Measurements from ENCODE around the gene CEBPG.

CEBPG gene

DNA sequence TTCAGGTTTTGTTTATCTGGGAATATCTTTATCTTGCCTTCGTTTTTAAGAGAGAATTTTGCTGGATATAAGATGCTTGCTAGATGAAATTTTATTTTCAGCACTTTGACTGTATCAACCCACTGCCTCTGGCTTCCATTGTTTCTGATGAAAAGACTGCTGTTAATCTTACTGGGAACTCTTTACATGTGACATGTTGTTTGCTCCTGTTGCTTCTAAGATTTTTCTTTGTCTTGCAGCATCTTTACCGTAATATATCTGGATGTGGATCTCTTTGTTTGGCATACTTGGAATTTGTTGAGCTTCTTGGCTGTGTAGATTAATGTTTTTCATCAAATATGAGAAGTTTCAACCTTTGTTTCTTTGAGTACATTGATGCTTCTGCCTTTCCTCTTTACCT is 18.0 kb upstream of the CEBPG start:
- DNase-seq = no peak

DNA sequence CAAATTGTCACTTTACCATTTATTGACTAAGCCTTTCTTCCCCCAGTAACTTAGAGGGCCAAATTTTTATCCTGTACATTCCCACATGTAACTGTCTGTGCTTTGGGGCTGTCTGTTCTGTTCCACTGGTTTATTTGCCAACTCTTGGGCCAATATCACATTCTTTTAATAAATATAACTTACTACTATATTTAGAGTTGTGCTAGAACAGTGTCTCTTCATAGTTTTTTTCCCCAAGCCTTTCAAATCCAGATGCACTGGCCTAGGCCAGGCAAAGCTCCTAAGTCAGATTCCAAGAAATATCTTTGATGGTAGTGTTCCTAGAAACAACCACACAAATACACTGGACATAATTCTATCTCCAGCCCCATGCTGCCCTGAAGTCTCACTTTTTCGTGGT is 16.0 kb upstream of the CEBPG start:
- no peak for DNase-seq

DNA sequence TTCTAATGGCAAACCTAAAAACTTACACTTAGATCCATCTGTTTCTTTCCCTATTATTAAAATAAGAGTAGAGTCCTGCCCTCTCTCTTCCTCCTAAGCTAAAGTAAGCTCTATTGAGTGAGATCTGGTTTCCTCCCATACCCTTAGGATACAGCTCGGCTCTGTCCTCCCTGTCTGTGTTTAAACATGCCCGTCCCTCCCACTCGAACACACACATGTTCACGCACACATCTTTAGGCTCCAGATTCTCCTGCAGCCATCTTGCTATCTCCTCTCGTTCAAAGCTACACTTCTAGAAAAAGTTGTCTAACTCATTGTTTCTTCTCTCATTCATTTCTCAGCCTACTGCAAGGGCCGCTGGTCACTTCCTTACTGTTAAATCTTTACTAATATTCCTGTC is 15.1 kb upstream of the CEBPG start:
- DNase-seq = no peak

DNA sequence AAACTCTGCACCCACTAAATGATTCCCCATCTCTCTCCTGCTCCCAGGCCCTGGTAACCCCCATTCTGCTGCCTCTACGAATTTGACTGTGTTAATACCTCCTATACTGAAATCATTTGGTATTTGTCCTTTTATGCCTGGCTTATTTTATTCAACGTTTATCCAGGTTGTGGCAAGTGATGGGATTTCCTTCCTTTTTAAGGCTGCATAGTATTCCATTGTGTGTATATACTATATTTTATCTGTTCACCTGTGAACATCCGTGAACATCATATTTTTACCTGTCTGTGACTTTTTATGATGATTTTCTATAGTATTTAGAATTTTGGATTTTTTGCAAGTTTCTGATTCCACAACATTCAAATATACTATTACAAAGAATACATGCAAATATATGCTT is 13.9 kb upstream of the CEBPG start:
- DNase-seq = no peak

DNA sequence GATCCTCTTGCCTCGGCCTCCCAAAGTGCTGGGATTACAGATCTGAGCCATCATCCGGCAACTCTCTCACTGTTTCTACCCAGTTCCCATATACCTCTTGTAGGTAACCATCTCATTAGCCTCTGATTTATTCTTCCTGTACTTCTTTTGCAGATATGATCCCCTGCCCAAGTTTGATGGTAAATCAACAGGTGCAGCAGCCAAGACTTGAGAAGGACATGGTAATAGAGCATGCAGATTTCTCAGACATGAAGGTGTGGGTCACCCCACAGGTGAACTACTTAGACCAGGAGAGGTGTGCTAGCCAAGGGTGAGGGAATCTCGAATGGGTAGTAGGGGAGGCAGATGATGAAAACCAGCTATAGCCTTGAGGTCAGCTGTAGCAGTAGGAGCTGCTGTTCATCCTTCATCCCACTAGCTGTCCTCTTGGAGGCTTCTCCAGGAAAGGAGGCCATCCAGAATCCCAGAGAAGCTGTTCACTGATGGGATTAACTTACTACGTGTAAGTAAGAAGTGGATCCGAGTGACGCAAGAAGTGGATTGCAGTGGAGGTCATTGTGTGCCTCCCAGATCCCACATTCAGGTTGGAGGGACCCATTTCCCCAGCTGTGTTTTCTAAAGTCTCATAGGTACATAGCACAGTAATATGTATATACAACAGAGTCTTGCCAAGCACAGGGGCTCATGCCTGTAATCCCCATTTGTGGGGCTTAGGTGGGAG is 10.8 kb upstream of the CEBPG start:
- no peak for DNase-seq

DNA sequence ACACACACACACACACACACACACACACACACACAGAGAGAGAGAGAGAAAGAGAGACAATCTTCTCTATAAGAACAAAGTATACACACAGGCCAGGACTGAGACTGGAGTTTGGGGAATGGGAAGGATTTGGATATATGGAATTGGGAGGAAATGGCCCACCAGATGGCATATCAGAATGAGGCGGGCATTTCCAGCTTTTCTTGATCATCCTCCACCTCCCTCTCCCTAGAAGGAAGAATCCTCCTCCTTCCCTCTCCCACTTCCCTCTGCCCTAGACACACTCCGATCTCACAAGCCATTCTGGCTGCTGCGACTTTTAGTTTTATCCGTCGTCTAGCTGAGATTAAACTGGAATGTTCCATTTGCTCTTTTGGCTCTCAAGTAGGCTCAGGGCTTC is 10.0 kb upstream of the CEBPG start:
- DNase-seq = no peak

DNA sequence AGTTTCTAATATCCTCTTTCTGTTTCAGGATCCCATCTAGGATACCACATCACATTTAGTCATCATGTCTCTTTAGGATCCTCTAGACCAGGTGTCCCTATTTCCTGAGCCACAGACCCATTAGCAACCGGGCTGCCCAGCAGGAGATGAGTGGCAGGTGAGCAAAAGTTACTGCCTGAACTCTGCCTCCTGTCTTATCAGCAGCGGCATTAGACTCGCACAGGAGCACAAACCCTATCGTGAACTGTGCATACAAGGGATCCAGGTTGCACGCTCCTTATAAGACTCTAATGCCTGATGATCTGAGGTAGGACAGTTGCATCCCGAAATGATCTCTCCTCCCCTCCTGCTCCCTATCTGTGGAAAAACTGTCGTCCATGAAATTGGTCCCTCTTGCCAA is 7.8 kb upstream of the CEBPG start:
- no peak for DNase-seq

DNA sequence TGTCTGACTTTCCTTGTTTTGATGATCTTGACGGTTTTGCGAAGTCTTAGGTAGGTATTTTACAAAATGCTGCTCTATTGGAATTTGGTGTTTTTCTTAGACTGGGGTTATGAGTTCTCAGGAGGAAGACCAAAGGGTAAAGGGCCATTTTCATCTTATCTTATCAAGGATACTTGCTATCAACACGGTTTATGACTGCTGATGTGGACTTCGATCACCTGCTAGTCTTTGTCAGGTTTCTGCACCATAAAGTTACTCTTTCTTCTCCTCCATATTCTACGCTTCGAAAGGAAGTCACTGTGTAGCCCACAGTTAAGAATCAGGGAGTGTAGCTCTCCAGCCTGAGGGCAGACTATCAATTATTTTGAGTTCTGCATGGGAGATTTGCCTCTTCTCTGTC is 7.4 kb upstream of the CEBPG start:
- no peak for DNase-seq

DNA sequence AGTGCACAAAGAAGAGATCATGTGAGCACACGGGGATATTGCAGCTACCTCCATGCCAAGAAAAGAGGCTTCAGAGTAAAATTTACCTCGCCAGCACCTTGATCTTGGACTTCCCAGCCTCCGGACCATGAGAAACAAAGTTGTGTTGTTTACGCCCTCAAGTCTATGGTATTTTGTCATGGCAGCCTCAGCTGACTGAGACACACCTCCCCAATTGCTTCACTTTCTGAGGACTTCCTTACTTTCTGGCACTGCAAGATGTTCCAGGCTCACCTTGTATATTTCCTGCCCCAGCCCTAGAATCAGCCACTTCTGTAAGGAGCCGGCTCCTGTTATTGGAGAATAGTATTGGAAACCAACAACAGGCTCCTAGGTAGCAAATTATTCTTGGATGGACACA is 6.6 kb upstream of the CEBPG start:
- DNase-seq = no peak

DNA sequence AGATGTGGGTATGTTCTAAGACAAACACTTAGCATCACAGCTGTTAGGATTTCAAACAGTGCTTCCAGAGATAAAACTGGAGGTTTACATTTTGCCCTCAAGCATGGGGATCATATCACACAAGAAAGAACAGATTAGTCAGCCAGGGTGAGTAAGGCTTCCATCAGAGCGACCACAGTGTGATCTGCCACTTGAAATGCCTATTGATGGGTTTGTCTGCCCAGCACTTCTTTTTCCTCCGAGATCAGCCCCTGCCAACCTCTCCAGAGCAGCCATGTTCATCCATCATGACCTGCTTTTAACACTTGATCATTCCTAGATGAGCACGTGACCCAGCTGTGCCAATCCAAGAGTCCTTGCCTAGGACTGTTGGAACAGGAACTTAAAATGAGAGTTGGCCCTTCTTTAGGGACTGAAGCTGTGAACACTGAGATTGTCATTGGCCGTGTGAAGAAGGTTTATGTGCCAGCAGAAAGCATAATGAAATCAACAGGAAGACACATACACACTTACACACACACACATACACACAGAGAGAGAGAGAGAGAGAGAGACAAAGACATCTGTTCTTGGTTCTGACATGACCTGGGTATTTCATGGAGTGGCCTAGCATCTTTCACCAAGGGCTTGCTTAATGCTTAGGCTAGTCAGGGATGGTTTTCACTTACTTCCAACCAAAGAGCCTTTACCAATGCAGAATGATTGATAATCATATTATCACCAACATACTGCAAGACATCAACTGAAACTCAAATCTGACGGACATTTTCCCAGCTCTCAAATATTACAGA is 5.2 kb upstream of the CEBPG start:
- DNase-seq = no peak

DNA sequence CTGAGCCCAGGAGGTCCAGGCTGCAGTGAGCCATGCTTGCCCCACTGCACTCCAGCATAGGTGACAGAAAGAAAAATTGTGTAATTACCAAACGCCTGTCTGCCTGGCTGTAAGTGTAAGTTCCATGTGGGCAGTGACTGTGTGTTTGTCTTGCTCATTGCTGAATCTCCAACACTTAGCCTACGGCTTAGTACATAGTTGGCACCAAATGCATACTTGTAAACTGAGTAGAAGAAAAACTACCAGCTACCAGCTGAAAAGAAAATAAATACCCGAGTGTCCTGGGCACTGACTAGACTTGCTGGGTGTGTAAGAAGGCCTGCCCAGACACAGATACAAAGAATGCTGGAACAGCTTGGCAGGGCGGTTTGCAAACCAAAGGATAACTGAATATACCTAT is 2.7 kb upstream of the CEBPG start:
- DNase-seq = no peak

DNA sequence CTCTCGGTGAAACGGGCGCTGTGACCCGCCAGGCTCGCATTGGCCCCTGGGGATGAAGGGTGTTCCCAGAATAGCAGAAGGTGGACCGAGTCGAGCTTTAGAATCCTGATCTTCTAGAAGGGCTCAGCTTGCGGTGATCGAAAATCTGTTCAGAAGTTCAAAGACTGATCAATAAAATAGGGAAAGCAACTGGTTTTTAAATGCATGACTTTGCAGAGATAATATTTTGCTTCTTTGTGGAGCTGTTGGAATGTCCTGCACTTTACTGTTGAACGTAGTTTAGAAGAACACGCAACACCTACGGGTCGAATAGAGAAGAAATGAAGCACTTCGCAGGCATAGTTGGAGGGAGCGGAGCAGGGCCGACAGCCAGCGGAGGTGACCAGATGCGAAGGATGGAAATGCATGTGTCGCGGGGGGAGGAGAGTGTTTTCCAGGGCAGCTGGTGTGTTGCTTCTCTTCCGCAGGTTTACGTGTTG is 766 bp downstream of the CEBPG start:
- peak; percentile 18 for DNase-seq

DNA sequence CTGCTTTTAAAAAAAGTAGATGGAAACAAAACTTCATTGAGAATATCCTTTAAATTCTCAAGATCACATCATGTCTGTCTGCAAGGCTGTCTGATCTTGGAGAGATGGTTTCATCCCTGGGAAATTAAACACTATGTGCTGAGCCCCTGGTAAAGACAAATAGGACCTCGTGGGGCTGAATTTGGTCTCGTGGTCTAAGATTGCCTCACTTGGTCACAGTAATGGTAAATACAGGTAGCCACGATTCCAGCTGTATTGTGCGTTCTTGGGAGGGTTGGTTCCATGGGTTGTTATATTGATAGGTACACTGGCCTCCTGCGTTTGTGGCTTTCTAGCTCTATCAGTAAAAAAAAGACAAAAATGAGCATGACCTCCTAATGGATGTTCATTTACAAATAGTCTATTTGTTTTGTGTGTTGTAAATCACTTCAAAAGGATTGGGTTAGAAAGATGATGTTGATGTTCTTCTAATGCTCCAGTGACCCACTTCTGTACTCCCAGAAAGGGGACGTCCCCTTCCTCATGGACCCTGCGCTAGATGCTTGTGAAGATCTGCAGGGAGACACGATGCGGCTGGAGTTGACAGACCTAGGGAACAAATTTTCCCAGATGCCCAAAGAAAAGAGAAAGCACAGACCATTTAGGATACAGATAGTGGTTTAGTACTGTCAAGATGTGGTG is 1.8 kb downstream of the CEBPG start:
- DNase-seq = no peak

DNA sequence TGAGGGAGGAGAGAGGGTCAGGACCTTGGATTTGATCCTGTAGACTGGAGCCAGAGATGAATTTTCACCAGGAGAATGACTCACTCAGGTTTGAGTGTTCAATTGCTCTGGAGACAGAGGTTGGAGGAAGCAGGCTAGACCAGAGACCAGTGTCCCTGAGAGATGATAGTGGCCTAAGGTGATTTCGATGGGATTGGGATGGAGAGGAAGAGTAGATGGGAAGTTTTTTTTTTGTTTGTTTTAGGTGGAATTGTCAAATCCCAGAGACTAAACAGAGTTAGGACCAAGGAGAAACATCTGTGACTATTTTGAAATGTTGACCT is 2.3 kb downstream of the CEBPG start:
- no peak for DNase-seq

DNA sequence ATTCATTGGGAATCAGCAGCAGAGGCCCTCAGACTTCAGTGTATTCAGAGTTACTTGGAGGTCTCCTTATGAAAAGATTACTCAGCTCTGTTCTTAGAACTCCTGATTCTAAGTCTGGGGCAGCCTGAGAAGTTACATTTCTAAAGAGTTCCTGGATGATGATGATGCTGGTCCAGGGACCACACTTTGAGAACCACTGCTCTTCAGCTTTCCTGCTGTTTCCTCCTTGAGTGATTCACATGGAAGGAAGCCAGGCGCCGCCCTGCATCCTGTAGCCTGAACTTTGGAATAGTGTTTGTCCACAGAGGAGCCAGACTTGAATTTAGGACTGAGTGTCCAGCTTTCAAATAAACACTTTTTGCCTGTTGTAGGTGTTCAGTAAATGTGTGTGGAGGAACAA is 2.9 kb downstream of the CEBPG start:
- DNase-seq = no peak

DNA sequence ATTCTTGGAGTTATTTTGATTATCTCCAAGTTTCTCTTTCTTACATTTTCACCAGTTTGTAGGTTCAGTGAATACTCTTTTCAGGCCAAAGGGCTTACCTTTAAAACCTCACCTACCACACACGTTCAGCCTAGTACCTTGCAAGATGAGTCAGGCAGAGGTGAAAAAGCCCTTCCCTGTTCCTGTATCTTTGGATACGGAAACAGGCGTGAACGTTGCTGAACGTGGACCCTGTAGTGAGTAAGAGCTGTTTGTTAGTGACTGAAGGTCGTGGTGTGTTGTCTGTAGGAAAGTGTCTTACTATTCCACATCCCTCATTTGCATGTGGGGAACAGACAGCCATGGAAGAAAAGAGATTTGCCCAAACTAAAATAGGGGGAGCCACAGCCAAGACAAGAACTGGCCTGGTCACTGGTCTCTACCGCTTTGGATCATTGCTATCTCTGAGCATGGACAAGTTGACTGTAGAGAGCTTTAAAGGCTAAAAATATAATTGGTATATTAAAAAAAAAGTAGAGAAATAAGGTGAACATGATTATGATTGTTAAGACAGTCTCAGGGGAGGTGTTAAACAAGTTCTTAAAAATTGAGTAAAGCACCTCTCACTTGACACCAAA is 3.5 kb downstream of the CEBPG start:
- no peak for DNase-seq

DNA sequence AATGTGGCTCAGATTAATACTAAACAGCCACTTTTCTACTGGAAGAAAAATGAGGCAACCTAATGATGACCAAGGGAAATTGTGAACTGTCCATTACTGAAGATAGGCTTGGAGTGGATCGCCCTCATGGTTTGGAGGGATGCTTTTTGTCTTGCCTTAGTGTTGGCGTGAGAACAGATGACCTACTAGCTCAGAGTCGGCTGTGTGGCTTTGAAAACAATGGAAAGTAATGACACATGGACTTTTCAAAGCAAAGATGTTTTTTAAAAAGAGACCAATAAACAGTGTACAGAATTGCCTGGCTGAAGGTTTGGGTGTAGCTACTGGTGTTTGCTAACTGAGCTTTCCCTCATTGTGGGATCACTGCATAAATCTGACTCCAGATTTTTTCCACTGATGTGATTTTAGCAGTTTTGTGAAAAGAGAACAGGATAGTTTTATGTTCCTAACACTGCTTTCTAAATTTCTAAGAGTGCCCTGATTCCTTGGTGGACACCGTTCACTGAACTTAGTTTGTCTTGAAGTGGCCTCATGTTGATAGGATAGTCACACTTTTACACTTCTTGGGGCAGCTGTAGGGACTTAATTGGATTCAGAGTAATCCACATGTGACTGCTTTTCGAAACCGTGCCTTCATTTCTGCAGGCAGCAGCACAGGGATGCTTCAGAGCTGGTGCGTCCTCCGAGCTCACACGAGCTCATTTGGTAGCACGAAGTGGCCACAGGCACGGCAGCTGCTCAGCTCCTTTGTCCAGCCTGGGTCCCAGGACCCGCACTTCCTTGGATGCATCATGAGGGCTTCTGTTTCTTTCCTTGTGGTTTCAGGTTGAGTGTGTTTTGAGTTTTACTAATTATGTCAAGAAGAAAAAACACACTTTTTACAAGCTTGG is 4.3 kb downstream of the CEBPG start:
- no peak for DNase-seq

DNA sequence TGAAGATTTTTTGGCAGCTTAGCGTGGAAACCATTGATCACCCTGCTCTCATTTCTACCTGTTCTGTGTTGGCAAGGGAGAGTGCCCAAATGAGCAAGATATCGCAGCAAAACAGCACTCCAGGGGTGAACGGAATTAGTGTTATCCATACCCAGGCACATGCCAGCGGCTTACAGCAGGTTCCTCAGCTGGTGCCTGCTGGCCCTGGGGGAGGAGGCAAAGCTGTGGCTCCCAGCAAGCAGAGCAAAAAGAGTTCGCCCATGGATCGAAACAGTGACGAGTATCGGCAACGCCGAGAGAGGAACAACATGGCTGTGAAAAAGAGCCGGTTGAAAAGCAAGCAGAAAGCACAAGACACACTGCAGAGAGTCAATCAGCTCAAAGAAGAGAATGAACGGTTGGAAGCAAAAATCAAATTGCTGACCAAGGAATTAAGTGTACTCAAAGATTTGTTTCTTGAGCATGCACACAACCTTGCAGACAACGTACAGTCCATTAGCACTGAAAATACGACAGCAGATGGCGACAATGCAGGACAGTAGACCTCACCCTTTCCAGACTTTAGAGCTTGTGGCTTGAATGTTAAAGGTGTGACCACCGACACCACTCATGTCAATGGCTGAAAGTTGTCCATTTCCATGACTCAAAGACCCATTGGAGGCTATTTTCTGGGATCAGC is 5.8 kb downstream of the CEBPG start:
- no peak for DNase-seq

DNA sequence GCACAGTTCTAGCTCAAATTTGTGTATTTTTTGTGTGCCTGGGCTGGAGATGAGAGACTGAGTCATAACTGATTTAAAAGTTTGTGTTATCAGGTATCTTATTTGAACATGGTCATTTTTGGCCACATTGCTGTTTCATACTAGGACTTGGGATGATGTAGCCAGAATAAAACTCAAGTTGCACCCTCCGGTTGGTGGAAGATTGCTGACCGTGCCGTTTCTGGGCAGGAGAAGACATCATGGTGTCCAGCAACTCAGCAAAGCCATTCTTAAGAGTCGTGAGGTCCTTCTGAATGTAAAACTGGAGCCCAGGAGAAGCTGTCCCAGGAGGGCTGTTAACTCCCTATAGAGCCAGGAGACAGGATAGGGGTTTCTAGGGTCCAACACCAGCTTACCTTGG is 7.6 kb downstream of the CEBPG start:
- DNase-seq = no peak

DNA sequence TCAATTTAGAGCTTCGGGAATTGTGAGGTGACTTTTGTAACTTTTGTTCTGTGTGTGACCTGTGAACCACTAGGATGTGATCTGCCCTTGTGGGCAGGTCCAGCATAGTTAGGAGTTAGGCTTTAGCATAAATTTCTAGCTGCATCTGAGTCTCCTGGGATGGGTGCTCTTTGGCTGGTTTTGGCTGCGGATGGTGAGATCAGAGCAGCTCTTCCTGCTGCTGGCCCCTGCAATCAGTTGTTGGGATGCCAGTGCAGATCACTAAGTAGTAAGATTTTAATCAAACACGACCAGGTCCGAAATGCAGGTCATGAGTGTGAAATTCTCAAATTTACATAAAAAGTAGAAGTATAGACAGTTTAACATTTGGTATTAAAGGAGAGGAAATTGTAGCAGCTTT is 8.5 kb downstream of the CEBPG start:
- no peak for DNase-seq

DNA sequence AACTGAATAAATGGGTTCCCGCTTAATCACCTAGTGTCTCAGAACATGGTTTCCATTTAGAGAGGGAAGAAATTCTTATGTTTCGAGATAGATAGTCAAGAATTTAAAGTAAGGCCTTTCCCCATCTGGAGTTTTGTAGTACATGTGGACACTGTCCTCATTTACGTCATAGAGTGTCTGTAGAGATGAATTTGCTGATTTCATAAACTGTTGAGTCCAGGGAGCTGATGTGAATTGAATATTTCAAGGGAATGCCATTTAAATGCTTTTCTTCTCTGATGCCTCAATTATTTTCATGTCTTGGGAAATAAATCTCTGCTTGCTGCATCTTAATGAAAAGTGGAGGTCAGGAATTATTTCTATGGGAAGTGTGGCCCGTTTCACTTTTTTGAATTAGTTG is 9.5 kb downstream of the CEBPG start:
- no peak for DNase-seq

DNA sequence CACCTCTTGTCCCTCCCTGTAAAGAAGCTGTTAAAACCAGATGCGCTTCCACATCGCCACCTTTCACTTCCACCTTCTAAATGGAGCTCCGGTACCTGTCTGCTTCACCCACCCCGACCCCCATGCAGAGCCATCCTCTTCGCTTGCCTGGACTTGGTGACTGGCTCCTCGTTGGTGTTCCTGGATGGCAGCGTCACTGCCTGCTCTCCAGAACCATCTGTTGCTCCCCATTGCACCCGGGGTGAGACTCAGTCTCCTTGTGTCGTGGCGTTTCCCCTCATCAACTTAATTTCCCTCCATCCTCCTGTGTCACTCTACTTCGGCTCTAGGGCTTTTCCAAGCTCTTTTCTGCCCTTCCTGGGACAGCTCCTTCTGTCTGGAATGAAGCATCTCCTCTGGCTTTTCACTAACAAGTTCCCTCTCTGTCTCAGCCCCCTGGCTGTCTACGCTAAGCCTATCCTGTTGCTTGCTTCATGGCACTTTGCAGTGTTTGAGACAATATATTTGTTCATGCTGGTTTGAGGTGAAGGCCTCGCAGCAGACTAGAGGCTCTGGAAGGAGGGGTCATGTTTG is 10.3 kb downstream of the CEBPG start:
- DNase-seq = no peak

Data from CD4-positive, alpha-beta T cell treated with Interleukin-6 for 4 hours (primary cell).